ENCODE data around the gene GNAS-AS1. TPM values are rescaled to one million over a fixed set of nuclear protein-coding genes. Genes with fewer than 3 reads are reported as not detected.

GNAS-AS1 gene
- total and polyA plus RNA-seq, 10 of the 15 experiments (the other 5 are each of a cell fraction or from before 2014, with no cell fraction given), result 0.06 to 2.7 (median 1.2) TPM

DNA sequence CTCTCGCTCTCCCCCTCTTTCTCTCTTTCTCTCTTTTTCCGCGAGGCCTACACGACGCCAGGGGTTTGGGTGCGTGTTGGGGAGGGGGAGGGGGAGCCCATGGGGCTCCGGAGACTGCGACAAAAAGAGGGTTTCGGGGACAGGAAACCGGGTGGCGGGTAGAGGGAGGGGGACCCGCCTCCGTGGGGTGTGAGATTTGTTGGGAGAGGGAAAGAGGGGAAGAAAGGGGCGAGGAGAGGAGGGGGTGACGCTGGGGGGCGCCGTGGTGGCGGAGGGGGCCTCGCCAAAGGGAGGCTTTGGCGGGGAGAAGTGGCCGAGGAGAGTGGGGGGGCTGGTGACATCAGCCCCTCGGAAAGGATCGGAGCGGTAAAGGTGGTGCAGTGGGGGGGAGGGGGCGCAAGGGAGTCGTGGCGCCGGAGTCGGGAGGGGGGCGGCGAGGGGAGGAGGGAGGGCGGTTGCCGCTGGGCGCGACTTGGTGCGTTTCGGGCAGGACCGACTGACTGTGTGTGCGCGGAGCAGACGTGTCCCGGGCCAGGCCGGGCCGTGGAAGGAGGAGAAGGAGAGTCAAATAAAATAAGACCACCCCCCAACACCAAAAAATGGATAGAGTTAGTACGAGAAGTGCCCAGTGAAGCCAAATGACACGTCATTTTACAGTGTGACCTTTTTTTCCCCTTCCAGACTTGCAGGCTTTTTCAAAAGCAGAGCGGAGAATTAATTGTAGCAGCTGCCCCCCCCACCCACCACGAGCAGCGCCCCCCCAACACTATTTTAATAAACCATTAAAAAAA is 41.6 kb upstream of the GNAS-AS1 start (continued):
- TF ChIP-seq, protein P1, sequence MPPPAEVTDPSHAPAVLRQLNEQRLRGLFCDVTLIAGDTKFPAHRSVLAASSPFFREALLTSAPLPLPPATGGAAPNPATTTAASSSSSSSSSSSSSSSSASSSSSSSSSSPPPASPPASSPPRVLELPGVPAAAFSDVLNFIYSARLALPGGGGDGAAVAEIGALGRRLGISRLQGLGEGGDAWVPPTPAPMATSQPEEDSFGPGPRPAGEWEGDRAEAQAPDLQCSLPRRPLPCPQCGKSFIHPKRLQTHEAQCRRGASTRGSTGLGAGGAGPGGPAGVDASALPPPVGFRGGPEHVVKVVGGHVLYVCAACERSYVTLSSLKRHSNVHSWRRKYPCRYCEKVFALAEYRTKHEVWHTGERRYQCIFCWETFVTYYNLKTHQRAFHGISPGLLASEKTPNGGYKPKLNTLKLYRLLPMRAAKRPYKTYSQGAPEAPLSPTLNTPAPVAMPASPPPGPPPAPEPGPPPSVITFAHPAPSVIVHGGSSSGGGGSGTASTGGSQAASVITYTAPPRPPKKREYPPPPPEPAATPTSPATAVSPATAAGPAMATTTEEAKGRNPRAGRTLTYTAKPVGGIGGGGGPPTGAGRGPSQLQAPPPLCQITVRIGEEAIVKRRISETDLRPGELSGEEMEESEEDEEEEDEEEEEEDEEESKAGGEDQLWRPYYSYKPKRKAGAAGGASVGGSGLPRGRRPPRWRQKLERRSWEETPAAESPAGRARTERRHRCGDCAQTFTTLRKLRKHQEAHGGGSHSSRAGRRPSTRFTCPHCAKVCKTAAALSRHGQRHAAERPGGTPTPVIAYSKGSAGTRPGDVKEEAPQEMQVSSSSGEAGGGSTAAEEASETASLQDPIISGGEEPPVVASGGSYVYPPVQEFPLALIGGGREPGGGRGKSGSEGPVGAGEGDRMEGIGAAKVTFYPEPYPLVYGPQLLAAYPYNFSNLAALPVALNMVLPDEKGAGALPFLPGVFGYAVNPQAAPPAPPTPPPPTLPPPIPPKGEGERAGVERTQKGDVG (CRISPR knock-in tag; IDR thresholded peaks at IDR 0.05), result no peak
- TF ChIP-seq STAT3 (IDR thresholded peaks at IDR 0.05; ENCODE audit: low read depth, low read length), result no peak
- TF ChIP-seq, protein P2, sequence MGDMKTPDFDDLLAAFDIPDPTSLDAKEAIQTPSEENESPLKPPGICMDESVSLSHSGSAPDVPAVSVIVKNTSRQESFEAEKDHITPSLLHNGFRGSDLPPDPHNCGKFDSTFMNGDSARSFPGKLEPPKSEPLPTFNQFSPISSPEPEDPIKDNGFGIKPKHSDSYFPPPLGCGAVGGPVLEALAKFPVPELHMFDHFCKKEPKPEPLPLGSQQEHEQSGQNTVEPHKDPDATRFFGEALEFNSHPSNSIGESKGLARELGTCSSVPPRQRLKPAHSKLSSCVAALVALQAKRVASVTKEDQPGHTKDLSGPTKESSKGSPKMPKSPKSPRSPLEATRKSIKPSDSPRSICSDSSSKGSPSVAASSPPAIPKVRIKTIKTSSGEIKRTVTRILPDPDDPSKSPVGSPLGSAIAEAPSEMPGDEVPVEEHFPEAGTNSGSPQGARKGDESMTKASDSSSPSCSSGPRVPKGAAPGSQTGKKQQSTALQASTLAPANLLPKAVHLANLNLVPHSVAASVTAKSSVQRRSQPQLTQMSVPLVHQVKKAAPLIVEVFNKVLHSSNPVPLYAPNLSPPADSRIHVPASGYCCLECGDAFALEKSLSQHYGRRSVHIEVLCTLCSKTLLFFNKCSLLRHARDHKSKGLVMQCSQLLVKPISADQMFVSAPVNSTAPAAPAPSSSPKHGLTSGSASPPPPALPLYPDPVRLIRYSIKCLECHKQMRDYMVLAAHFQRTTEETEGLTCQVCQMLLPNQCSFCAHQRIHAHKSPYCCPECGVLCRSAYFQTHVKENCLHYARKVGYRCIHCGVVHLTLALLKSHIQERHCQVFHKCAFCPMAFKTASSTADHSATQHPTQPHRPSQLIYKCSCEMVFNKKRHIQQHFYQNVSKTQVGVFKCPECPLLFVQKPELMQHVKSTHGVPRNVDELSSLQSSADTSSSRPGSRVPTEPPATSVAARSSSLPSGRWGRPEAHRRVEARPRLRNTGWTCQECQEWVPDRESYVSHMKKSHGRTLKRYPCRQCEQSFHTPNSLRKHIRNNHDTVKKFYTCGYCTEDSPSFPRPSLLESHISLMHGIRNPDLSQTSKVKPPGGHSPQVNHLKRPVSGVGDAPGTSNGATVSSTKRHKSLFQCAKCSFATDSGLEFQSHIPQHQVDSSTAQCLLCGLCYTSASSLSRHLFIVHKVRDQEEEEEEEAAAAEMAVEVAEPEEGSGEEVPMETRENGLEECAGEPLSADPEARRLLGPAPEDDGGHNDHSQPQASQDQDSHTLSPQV (IDR thresholded peaks at IDR 0.05), result no peak
